Naive thymus-derived CD4-positive, alpha-beta T cell (primary cell): ENCODE measurements around the gene MAMDC2. TPM values are rescaled to one million over a fixed set of nuclear protein-coding genes. Genes with fewer than 3 reads are reported as not detected.
A peak's percentile ranks its signal among the peaks of the same experiment; 100 is the strongest.

Experiments used
- ATAC-seq: fragments of 150-1000 bp; cut with Tn5 transposase; 2 replicates; pipeline ENCODE4 v1.10.0; 2021; ENCODE audit warnings: mild to moderate bottlenecking, moderate library complexity
- CTCF ChIA-PET: fragments of 350-600 bp; sonication (Branson Sonifier 250); formaldehyde crosslinking; loops from one replicate; lab custom pipeline; 2021; ENCODE audit warnings: antibody characterized with exemption; lab: Charles Lee
- POLR2A ChIA-PET: fragments of 350-600 bp; sonication (Branson Sonifier 250); formaldehyde crosslinking; loops from one replicate; lab custom pipeline; 2021; ENCODE audit warnings: antibody characterized with exemption, inconsistent platforms; lab: Charles Lee
- DNase-seq, 9 donors: peaks; one replicate each; pipeline versions ENCODE4 v3.0.0 to v3.0.0-alpha.2; 2020 to 2022; ENCODE audit warnings: mixed read lengths in 1 of 9
- H3K27ac ChIP-seq: one replicate; pipeline ENCODE4 v1.7.0; 2013; ENCODE audit warnings: mild to moderate bottlenecking, low read depth, low read length, moderate library complexity
- H3K27me3 ChIP-seq, 2 donors: one replicate each; pipeline ENCODE4 v1.7.0; 2013; ENCODE audit warnings: low read length in 2 of 2, mild to moderate bottlenecking in 2 of 2, moderate library complexity in 2 of 2; ENCODE audit not compliant: control insufficient read depth in 2 of 2, insufficient read depth in 2 of 2
- H3K36me3 ChIP-seq, 3 experiments: 1 replicate in 2 of 3; 2 replicates in 1 of 3; pipeline ENCODE4 v1.7.0; 2013; ENCODE audit warnings: low read length in 3 of 3, mild to moderate bottlenecking in 3 of 3, moderate library complexity in 1 of 3; ENCODE audit not compliant: insufficient read depth in 3 of 3, control insufficient read depth in 2 of 3
- H3K4me1 ChIP-seq, 2 donors: one replicate each; pipeline ENCODE4 v1.7.0; 2013; ENCODE audit warnings: low read length in 2 of 2, mild to moderate bottlenecking in 2 of 2, moderate library complexity in 1 of 2; ENCODE audit not compliant: control insufficient read depth in 2 of 2, insufficient read depth in 2 of 2
- H3K4me3 ChIP-seq: 2 replicates; pipeline ENCODE4 v1.7.0; 2013; ENCODE audit warnings: mild to moderate bottlenecking, low read length
- H3K9me3 ChIP-seq, 3 experiments: 1 replicate in 2 of 3; 2 replicates in 1 of 3; pipeline ENCODE4 v1.7.0; 2013; ENCODE audit warnings: low read length in 3 of 3; ENCODE audit not compliant: control insufficient read depth in 2 of 3
- H3K27ac Mint-ChIP-seq, 9 donors: one replicate each; pipeline ENCODE4 v1.8.0; 2020 to 2022; ENCODE audit warnings: mixed read lengths in 9 of 9, mild to moderate bottlenecking in 8 of 9, moderate library complexity in 5 of 9, inconsistent platforms in 2 of 9
- H3K27me3 Mint-ChIP-seq, 5 donors: one replicate each; pipeline ENCODE4 v1.8.0; 2021 to 2022; ENCODE audit warnings: mixed read lengths in 5 of 5, mild to moderate bottlenecking in 1 of 5
- H3K36me3 Mint-ChIP-seq, 5 donors: one replicate each; pipeline ENCODE4 v1.8.0; 2020 to 2022; ENCODE audit warnings: mixed read lengths in 5 of 5, mild to moderate bottlenecking in 3 of 5, inconsistent platforms in 1 of 5
- H3K4me1 Mint-ChIP-seq, 7 donors: one replicate each; pipeline ENCODE4 v1.8.0; 2020 to 2022; ENCODE audit warnings: mixed read lengths in 7 of 7, mild to moderate bottlenecking in 3 of 7, inconsistent platforms in 1 of 7
- H3K4me3 Mint-ChIP-seq, 10 donors: one replicate each; pipeline ENCODE4 v1.8.0; 2020 to 2022; ENCODE audit warnings: mild to moderate bottlenecking in 10 of 10, mixed read lengths in 10 of 10, moderate library complexity in 6 of 10, inconsistent platforms in 2 of 10
- H3K9me3 Mint-ChIP-seq, 11 donors: one replicate each; pipeline ENCODE4 v1.8.0; 2020 to 2022; ENCODE audit warnings: mixed read lengths in 11 of 11, mild to moderate bottlenecking in 4 of 11, inconsistent platforms in 1 of 11, moderate library complexity in 1 of 11
- intact Hi-C, 2 donors: fragments of 100-400 bp; cut with micrococcal nuclease; formaldehyde crosslinking; loops; one replicate each; pipeline ENCODE4 v1.15.1; 2023
- polyA plus RNA-seq, 2 donors: library from polyadenylated mRNA; unstranded; fragments of 300-500 nt; fragmentation: Illumina TruSeq; gene quantifications; one replicate each; pipeline ENCODE4 v1.2.3, GENCODE V29; 2021
- total RNA-seq, 6 experiments: library from RNA in 5 of 6; stranded (reverse) in 5 of 6; gene quantifications; 1 replicate in 5 of 6; 2 replicates in 1 of 6; pipeline ENCODE4 v1.2.3 and lab custom pipeline; 2021 to 2026

The MAMDC2 gene
- total and polyA plus RNA-seq, 7 experiments from 2014 or later: 0.61 TPM; not detected in 6

DNA sequence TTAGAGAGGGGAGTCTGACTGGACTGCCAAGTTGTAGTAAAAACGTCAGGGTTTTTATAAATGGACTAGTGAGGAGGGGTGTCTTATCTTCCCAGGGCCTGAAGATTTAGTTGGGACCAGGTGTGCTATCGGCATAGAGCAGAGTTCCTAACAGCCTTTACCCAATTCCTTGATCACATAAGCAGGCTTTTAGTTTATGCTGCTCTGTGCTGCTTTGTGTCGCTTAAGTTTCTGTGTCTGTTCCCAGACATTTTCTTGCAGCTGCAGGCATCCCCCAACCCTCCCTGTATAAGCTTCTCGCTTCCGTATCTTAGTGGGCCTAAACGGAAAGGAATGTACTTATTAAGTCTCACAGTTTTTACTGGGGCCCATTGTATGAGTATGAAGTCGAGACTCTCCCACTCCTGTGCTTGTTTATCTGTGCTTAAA is 212.5 kb downstream of the MAMDC2 start:
- DNase-seq: no peak
- peaks cover 0 to 5% (median 0%) of the 10 kb centered on the region in 3 experiments for H3K36me3 ChIP-seq
- ChIA-PET POLR2A (interaction anchor here (0.6 to 1.0 kb wide), 2 partner anchors 158 to 1237 kb away, joined by 3 to 4 read pairs; partner anchors contain the start of gene KLF9), CTCF (no interaction called here)
- no peak for ATAC-seq
- no peak overlapping the region for H3K4me3 ChIP-seq
- peaks cover 2 to 13% (median 5%) of the 10 kb centered on the region in 5 donors for H3K36me3 Mint-ChIP-seq
- H3K4me1 Mint-ChIP-seq: peaks cover 25 to 57% (median 49%) of the 10 kb centered on the region in 7 donors
- no peak overlapping the region for H3K27ac ChIP-seq
- peak overlapping the region in 4 of 10 donors; percentile 7 to 53 (median 35) for H3K4me3 Mint-ChIP-seq
- peaks cover 17 to 22% of the 10 kb centered on the region in 2 donors for H3K4me1 ChIP-seq
- no peaks in the 10 kb centered on the region for H3K27me3 ChIP-seq
- H3K27me3 Mint-ChIP-seq: peaks cover 0 to 16% (median 0%) of the 10 kb centered on the region in 5 donors
- no peaks in the 10 kb centered on the region for H3K9me3 ChIP-seq
- H3K9me3 Mint-ChIP-seq: peaks cover 0 to 2% (median 0%) of the 10 kb centered on the region in 11 donors
- peak overlapping the region in 6 of 9 donors; percentile 13 to 98 (median 68) for H3K27ac Mint-ChIP-seq
- intact Hi-C loops: loop anchor here (5.0 to 10.0 kb wide), 6 partner anchors 99 to 1221 kb away; partner anchors contain the start of genes FXN (in 2 of the 2) and TJP2 (in 1 of the 2)

DNA sequence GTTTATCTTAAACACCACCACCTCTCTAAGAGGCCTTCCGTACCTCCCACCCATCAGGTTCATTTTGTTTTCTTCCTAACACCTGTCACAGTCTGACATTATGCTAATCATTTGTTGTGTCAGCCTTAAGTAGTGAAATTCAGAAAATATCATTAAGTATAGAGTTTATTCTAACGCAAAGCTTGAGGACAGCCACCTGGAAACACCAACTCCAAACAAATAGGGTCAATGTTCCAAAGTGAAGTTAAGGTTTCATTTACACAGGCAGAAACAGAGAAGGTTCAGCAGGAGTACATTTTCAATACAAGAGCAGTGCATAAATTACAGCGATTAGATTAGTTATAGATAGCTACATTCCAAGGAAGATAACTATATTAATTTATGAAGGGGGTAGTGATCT is 213.9 kb downstream of the MAMDC2 start:
- no peaks in the 10 kb centered on the region for H3K27me3 ChIP-seq
- H3K4me1 Mint-ChIP-seq: peaks cover 39 to 71% (median 62%) of the 10 kb centered on the region in 7 donors
- peaks cover 15 to 27% (median 16%) of the 10 kb centered on the region in 5 donors for H3K36me3 Mint-ChIP-seq
- peak overlapping the region; percentile 96 for H3K4me3 ChIP-seq
- ChIA-PET CTCF (no interaction called here), POLR2A (interaction anchor here (1.0 to 2.3 kb wide), 4 partner anchors 137 to 306 kb away, joined by 3 to 12 read pairs (median 4); no protein-coding TSS in a partner anchor)
- peaks cover 0 to 2% (median 0%) of the 10 kb centered on the region in 11 donors for H3K9me3 Mint-ChIP-seq
- DNase-seq: no peak
- H3K27me3 Mint-ChIP-seq: peaks cover 0 to 16% (median 0%) of the 10 kb centered on the region in 5 donors
- peak overlapping the region; percentile 94 for H3K27ac ChIP-seq
- no peaks in the 10 kb centered on the region for H3K9me3 ChIP-seq
- intact Hi-C loops: loop anchor here (5.0 to 10.0 kb wide), 6 partner anchors 100 to 1223 kb away; partner anchors contain the start of genes FXN (in 2 of the 2) and TJP2 (in 1 of the 2)
- H3K27ac Mint-ChIP-seq: peak overlapping the region in 8 of 9 donors; percentile 95 to 99 (median 98)
- peak overlapping the region; percentile 26 to 95 (median 91) for H3K4me3 Mint-ChIP-seq
- peaks cover 24 to 25% of the 10 kb centered on the region in 2 donors for H3K4me1 ChIP-seq
- ATAC-seq: no peak
- peaks cover 0 to 5% (median 0%) of the 10 kb centered on the region in 3 experiments for H3K36me3 ChIP-seq

DNA sequence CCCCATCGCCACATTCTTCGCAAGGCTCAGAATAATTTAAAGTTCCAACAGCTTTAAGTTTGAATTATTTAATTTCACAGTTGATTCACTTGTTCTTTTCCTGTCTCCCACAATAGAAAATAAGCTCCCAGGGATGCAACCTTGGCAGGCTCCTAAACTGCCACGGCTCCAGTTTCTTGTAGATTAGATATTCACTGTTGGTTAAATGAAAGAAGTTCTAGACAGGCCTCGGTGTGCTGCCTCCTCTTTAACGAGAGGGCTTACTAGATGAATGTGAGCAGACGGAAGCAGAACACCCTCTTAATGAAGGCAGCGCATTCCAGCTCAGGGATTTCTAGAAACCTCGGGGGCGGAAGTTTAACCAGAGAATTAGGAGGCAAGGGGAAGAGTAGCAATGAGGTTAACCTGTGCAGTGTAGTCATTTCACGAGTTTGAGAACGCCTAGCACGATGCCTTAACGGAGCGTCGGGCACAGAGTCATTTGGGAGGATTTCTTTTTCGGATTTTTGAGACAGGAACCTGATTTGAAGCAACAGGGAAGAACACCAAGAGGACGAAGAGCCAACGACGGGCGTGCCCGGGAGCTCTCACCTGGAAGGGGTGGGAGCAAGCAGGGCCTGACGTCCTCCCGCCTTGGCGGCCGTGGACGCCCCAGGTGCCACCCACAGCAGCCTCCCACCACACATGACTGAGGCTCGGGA is 214.5 kb downstream of the MAMDC2 start:
- Mint-ChIP-seq H3K9me3 (peaks cover 0 to 2% (median 0%) of the 10 kb centered on the region in 11 donors), H3K36me3 (peaks cover 15 to 29% (median 18%) of the 10 kb centered on the region in 5 donors), H3K27me3 (peaks cover 0 to 16% (median 0%) of the 10 kb centered on the region in 5 donors), H3K27ac (peak overlapping the region; percentile 93 to 99 (median 98)), H3K4me3 (peak overlapping the region; percentile 87 to 95 (median 91)), H3K4me1 (peaks cover 45 to 77% (median 69%) of the 10 kb centered on the region in 7 donors)
- peaks cover 24 to 32% of the 10 kb centered on the region in 2 donors for H3K4me1 ChIP-seq
- H3K27ac ChIP-seq: peak overlapping the region; percentile 94
- DNase-seq (peak in 2 of 9 donors; percentile 23 to 51), ATAC-seq (peak; percentile 68)
- H3K27me3 ChIP-seq: no peaks in the 10 kb centered on the region
- H3K36me3 ChIP-seq: peaks cover 0 to 5% (median 0%) of the 10 kb centered on the region in 3 experiments
- H3K9me3 ChIP-seq: no peaks in the 10 kb centered on the region
- ChIA-PET CTCF (no interaction called here), POLR2A (interaction anchor here (0.6 to 2.3 kb wide), 6 partner anchors 136 to 344 kb away, joined by 3 to 12 read pairs (median 4); no protein-coding TSS in a partner anchor)
- intact Hi-C loops: loop anchor here (1.0 to 10.0 kb wide), 13 partner anchors 101 to 1653 kb away; partner anchors contain the start of genes ABHD17B (in 2 of the 2), C9orf85 (in 2 of the 2), FXN (in 2 of the 2) and KLF9 (in 1 of the 2)
- H3K4me3 ChIP-seq: peak overlapping the region; percentile 96

DNA sequence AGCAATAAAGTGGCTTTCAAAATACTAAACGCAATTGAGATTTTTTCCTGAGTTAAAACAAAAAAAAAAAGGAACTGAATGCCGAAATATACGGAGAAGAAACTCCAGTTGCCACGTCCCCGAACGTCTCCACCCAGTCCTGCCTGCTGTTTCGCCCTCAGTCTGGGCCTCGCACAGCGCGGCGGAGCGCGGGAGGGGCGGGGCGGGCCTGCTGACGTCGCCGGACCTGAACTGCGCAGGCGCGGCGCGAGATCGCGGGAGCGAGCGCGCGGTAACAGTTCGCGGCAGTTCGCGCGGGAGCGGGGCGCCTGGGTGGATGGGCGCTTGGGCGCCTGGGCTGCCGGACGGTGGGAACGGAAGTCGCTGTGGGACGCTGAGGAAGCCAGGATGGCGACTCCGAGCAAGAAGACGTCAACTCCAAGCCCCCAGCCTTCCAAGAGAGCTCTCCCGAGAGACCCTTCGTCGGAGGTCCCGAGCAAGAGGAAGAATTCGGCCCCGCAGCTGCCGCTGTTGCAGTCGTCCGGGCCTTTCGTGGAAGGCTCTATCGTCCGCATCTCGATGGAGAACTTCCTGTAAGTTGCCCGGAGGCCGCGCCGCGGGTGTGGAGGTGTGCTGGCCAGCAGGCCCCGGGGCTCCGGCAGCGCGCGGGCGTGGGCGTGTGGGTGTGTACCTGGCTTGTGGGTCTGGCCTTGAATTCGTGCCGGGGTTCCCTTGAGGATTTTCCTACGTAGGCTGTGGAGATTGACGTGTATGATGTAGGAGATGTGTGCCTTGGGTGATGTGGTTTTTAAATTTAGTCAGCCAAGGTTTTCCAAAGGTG is 215.3 kb downstream of the MAMDC2 start, which contains the start of gene SMC5:
SMC5 (plus strand) TSS at position 287 of the 820 bp plus-strand sequence; CDS start at position 388, 101 bp downstream.
- Histone ChIP-seq H3K27ac (peak within 1 kb of the TSS; percentile 94), H3K27me3 (no peaks in the 10 kb centered on the region), H3K4me1 (peaks cover 24 to 34% of the 10 kb centered on the region in 2 donors), H3K9me3 (no peaks in the 10 kb centered on the region), H3K36me3 (peaks cover 0 to 5% (median 0%) of the 10 kb centered on the region in 3 experiments), H3K4me3 (peak within 1 kb of the TSS; percentile 96)
- Mint-ChIP-seq H3K4me3 (peak within 1 kb of the TSS; percentile 87 to 95 (median 91)), H3K4me1 (peaks cover 45 to 79% (median 69%) of the 10 kb centered on the region in 7 donors), H3K27ac (peak within 1 kb of the TSS; percentile 93 to 99 (median 98)), H3K27me3 (peaks cover 0 to 12% (median 0%) of the 10 kb centered on the region in 5 donors), H3K9me3 (peaks cover 0 to 2% (median 0%) of the 10 kb centered on the region in 11 donors), H3K36me3 (peaks cover 15 to 29% (median 18%) of the 10 kb centered on the region in 5 donors)
- ATAC-seq (peak; percentile 95), DNase-seq (peak; percentile 81 to 94 (median 93))
- CTCF ChIA-PET: no interaction called here
- POLR2A ChIA-PET: interaction anchor here (0.9 to 2.3 kb wide), 4 partner anchors 8 to 305 kb away, joined by 3 to 12 read pairs (median 4); no protein-coding TSS in a partner anchor
- intact Hi-C loops: loop anchor here (1.0 to 10.0 kb wide), 13 partner anchors 102 to 1652 kb away; partner anchors contain the start of genes ABHD17B (in 2 of the 2), C9orf85 (in 2 of the 2), FXN (in 2 of the 2) and KLF9 (in 1 of the 2)

GRCh38 chr9:70259512-70259802 is 215.8 kb downstream of the MAMDC2 start:
- ATAC-seq (no peak), DNase-seq (no peak)
- ChIA-PET CTCF (no interaction called here), POLR2A (interaction anchor here (0.9 kb wide), 1 partner anchor 8 kb away, joined by 3 read pairs; no protein-coding TSS in a partner anchor)
- Histone ChIP-seq H3K36me3 (peaks cover 3 to 9% (median 5%) of the 10 kb centered on the region in 3 experiments), H3K4me3 (peak overlapping the region; percentile 96), H3K27ac (peak overlapping the region; percentile 94), H3K9me3 (no peaks in the 10 kb centered on the region), H3K4me1 (peaks cover 24 to 34% of the 10 kb centered on the region in 2 donors), H3K27me3 (no peaks in the 10 kb centered on the region)
- Mint-ChIP-seq H3K36me3 (peaks cover 17 to 29% (median 19%) of the 10 kb centered on the region in 5 donors), H3K9me3 (peaks cover 0 to 2% (median 0%) of the 10 kb centered on the region in 11 donors), H3K27me3 (peaks cover 0 to 12% (median 0%) of the 10 kb centered on the region in 5 donors), H3K27ac (peak overlapping the region; percentile 93 to 99 (median 98)), H3K4me3 (peak overlapping the region; percentile 87 to 95 (median 91)), H3K4me1 (peaks cover 45 to 78% (median 69%) of the 10 kb centered on the region in 7 donors)
- intact Hi-C loops: loop anchor here (2.0 to 10.0 kb wide), 9 partner anchors 102 to 1651 kb away; partner anchors contain the start of genes ABHD17B (in 2 of the 2), C9orf85 (in 2 of the 2), FXN (in 2 of the 2) and TJP2 (in 1 of the 2)
